LoVo (cell line): ENCODE data around the gene CCDC60.
"Not testable (repeated sequence)": the region's sequence is repeated elsewhere in the genome, so short reads cannot be mapped to it uniquely, and the experiment has no call there.

Experiments
- DNase-seq: peaks from one replicate; pipeline ENCODE4 v3.0.0-alpha.2; 2016; ENCODE audit warnings: low spot score

The CCDC60 gene

DNA sequence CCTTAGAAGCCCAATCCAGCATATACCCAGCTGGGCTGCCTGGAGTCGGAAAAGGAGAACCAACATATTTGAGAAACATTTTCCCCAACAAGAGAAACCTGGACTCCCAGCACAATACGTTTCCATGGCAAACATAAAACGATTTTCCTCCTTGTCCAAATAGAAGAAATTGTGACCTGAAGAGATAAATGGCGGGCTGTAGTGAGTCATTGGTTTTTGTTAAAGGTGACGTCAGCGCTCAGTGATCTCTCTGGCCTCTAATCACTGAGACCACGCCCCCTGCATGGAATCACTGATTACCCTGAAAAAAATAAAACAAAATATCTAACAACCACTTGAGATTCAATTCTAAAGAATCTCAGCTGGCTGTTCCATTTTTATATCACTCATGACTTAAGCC is 6.0 kb downstream of the CCDC60 start:
- no peak for DNase-seq

DNA sequence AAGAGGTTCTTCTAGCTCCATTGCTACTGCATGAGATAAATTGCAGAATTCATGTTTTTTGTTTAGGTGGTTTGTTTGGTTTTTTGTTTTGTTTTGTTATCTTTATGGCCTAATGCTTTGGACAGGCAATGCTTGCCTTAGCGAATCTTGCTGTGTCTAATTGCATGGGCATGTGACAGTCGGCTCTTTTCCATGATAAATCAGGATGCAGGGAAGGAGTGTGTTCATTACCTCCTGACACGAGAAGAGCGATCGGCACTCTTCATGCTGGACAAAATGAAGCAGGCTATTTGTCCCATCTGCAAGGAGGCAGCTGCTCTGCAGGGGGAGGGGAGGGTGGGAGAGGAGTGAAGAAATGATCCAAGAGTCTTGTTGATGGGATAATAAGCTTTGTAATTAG is 6.5 kb downstream of the CCDC60 start:
- no peak for DNase-seq

DNA sequence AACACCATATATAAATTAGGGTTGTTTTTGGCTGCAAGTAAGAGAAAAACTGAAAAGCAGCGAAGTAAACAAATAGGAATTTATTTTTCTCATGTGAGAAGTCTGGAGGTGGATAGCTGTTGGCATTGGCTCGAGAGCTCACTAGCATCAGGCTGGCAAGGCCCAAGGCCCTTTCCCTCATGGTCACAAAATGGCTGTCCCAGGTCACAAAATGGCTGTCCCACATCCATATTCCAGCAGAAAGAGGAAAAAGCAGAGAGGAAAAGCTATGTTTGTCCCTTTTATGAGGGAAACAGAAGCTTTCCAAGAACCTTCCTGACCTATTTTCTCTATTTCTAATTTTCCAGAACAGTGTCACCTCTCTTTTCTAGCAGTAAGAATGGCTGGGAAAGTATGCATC is 7.5 kb downstream of the CCDC60 start:
- no peak for DNase-seq

DNA sequence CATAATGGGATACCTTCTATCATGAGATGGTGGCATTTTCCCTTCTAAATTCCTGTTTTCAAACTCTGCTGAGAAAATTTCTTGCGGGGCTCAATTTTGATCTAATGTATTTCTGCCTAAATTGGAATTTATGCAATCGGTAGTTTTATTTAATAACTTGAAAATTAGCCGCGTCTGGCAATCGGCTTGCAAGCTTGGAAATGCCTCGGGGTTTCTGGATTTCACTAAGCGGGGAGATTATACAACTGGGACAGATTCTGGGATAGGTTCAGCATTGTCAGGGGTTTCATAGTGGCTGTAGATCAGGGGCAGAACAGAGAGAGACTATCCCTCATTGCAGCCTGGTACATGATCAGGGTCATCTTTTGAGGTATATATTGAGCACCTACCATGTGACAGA is 8.6 kb downstream of the CCDC60 start:
- no peak for DNase-seq

DNA sequence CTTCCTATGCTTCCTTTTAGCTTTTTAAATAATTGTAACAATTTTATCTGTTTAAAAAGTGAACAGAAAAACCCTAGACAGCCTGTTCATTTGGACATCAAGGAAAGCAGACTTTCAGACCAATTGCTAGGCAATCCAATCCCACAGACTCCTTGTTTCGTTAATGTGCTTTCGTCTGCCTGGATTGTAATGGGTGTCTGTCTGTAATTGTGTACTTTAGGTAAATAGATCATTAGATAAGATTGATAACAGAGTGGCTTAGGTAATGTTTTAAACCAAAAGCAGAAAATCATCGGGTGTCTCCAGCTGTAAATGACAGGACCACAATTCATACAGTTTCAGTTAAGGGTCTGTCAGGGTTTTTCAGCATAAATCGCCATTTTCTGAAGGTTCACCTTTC is 19.6 kb downstream of the CCDC60 start:
- DNase-seq, result no peak

DNA sequence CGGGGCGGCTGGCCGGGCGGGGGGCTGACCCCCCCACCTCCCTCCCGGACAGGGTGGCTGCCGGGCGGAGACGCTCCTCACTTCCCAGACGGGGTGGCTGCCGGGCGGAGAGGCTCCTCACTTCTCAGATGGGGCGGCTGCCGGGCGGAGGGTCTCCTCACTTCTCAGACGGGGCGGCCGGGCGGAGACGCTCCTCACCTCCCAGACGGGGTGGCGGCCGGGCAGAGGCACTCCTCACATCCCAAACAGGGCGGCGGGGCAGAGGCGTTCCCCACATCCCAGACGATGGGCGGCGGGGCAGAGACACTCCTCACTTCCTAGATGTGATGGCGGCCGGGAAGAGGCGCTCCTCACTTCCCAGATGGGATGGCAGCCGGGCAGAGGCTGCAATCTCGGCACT is 25.8 kb downstream of the CCDC60 start:
- DNase-seq, result not testable (repeated sequence)

DNA sequence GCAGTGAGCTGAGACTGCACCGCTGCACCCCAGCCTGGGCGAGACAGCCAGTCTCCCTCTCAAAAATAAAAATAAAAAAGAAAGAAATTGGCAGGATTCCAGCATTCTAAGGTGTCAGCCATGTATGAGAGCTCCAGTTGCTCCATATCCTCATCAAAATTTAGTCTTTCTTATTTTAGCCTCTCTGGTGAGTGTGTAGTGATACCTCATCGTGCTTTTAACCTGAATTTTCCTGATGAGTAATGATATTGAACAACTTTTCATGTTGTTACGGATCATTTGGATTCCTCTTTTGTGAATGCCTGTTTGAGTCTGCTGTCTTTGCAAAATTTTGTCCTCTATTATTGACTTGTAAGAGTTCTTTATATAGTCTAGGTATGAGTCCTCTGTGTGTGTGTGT is 28.5 kb downstream of the CCDC60 start:
- no peak for DNase-seq

DNA sequence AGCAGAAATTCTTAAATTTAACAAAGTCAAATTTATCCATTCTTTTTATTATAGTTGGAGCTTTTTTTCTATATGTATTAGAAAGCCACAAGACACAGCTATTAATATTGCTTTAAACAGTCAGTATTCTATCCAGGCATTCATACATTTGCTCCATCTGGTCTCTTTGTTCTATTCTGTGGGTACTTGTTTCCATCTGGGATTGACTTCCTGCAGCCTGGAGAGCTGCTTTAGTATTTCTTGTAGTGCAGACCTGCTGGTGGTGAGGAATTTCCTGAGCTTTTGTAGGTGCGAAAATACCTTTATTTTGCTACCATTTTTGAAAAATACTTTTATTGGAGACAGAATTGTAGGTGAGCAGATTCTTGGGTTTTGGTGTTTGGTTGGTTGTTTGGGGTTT is 29.0 kb downstream of the CCDC60 start:
- DNase-seq, result no peak

DNA sequence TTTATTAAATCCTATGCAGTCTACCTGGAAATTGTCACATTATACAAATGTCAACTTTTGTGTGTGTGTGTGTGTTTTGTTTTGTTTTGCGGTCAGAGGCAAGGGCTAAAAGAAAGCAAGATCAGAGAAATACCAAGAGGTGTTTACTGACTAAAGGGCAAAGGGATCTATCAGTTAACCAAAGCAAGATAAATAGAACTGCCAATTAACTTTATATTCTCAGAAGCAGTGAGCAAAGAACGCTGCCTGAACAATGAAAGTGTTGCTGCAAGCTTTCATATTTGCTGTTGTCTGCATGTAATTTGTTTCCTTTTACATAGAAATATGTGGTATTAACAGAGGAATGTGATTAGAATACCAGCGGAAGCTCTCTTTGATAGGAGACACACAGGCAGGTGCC is 30.9 kb downstream of the CCDC60 start:
- no peak for DNase-seq

DNA sequence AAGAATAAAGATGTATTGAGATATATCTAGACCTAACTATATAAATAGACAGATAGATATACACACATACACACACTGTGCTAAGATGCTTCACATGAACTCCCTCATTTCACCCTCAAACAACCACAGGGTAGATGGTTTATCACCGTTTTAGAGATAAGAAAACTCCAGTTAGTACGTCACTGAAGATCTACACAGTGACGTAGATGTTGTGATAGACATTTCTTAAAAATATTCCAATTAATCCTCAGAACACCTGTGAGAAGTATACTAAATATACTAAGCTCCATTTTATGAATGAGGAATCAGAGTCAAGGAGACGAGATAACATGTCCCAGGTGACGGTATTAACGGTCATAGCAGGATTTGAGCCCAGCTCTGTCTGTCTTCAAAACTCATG is 31.5 kb downstream of the CCDC60 start:
- DNase-seq, result no peak

DNA sequence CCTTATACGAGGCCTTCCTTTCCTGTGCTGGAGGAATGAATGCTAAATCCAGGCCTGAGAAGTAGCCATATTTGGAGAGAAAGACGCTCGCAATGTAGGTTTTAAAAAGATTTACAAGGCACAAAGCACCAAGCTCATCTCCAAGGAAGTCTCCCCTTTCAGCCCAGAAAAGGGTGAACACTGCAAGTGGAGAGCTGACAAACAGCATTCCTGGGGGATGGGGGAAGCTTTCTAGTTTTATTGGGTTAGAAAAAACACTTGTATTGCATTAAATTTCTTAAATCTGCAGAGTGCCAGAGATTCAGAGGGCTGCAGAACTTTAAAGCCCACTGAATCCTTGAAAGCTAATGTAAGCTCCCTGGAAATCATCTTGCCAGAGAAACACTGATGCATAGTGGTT is 34.6 kb downstream of the CCDC60 start:
- no peak for DNase-seq

DNA sequence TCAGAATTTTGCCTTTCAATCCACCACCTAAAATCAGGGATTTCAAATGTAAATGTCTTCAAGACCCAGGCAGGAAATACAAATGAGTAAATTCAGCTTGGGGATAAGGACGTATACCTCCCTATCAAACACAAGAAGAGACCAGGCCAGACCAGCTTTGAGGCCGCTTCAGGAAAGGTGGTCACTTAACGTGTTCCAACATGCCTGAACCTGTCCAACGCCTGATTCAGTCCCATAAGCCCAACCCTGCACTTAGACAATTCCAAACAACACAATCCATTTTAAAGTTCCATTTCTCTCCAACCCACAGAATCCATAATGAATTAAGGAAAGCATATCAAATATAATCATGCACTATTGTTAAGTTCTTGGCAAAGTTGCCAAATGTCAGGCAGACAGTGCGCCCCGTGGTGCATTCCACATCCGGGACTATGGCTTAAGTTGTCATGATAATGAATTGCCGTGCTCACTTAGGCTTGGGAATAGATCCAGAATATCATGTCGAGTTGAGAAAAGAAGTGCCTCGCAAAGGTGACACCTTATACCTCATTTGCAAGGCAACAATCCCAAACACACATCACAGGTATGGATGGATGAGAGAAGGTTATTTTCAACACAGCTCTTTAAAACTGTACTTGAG is 35.5 kb downstream of the CCDC60 start:
- DNase-seq, result no peak

DNA sequence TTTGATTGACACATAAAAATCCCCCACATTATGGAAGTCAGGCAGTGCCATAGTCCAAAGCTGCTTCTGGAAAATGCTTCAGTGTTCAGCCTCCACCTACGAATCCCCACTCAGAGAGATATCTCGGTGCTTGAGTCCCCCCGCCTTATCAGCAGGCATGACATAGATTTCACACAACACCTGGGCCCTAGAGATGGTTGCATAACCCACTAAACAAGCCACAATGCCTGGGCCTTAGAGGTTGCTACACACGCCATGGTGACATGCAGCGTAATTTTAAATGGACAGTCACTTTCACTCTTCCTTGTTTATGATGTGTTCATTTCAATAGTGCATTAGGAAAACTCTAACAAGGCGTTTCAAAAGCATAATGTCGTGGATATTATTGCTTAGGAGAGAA is 38.0 kb downstream of the CCDC60 start:
- no peak for DNase-seq

DNA sequence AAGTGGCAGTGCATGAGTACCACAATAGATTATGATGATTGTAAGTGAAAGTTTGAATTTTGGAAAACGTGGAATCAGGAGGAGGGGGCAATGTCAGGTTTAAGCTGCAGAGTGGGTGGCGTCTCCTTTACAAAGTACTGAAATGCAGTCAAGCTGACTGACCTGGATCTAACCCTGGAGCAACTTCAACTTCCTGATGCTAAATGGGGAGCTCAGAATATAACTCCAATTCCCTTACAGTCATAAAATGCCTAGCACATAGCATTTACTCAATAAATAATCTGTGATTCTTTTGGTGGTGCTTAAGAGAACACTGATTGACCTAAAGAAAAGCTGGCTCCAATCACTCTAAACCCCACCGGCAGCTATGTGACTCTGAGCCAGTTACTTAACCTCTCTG is 38.5 kb downstream of the CCDC60 start:
- no peak for DNase-seq

DNA sequence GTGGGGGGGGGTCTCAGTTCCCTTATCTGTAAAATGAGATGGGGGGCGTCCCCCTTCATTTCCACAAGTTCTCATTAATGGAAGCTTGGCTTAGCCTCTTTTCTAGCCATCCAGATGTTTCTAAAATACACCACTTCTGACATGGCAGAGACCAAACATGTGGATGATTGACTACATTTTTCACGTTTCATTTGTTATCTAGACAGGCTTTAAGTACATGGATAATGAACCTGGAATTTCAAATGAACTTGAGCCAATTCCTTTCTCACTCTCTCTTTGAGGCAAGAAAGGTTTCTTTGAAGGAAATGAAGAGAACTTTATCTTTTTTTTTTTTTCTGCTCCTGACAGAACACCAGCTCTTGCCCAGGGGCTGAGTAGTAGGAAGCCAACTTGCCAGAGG is 39.1 kb downstream of the CCDC60 start:
- DNase-seq, result no peak

DNA sequence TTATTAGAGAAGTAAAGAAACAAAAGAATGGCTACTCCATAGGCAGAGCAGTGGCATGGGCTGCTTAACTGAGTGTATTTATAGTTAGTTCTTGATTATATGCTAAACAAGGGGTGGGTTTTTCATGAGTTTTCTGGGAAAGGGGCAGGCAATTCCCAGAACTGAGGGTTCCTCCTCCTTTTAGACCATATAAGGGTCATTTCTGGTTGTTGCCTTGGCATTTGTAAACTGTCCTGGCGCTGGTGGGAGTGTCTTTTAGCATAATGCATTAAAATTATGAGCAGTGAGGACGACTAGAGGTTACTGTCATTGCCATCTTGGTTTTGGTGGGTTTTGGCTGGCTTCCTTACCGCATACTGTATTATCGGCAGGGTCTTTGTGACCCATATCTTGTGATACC is 40.1 kb downstream of the CCDC60 start:
- DNase-seq, result no peak

DNA sequence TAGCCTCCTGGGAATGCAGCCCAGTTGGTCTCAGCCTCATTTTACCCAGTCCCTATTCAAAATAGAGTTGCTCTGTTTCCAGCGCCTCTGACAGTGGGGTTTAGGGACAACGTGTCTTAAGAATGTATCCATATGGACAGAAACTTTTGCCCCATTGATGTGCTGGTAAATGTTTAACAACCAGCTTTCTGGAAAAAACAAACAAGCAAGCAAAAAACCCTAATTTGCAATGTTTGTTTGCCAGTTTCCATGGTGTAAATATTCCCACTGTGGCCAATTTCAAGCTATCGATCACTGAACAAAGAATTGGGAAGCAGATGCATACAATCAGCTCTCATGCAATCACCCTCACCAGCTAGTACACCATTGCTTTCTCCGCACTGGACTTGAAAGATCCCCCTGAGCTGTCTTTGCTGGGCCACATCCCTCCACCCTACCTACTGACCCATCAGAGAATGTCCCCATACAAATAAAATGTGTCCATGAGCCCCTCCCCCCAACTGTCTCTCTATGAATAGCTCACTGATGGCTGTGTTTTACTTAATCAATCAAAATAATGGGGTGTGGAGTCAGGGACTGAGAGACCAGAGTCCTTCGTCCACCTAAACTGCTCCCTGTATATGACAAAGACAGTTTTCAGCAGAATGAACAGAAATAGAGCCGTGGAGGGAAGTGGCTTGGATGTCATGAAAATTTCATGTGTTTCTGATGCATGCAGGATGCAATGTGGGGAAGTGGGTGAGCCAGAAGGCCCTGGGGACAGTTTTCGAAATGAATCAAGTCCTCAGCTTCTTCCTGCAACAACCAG is 40.8 kb downstream of the CCDC60 start:
- no peak for DNase-seq

DNA sequence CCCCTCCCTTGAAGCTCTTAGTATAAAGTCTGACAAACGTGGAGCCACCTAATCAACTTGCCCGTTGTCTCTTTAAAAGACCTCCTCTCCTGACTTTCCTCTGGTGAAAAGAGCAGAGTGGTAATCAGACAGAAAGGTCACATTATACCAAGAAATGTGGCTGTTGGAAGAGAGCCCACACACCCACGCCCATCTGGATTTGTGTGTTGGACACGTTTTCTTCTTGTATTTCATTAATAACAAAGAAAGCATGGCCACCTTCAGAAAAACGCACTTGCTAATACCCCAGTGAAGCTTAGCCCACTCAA is 41.3 kb downstream of the CCDC60 start:
- no peak for DNase-seq

DNA sequence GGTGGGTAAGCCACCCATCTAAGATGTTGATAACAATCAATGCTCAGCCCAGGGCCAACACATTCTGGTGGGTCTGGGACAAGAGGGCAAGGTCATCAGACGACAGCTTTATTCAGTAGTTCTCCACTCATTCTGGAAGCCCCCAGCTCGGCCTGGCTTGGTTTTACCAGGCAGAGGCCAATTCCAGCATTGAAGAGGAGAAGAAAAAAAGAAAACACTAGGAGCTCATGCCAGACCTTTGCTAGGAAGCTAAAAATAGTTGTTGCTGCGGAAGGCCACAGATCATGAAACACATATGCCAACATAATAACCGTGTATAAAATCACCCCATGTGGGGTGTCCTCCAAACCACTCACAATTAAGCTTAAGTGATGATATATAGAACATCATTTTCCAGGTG is 44.4 kb downstream of the CCDC60 start:
- DNase-seq, result no peak

DNA sequence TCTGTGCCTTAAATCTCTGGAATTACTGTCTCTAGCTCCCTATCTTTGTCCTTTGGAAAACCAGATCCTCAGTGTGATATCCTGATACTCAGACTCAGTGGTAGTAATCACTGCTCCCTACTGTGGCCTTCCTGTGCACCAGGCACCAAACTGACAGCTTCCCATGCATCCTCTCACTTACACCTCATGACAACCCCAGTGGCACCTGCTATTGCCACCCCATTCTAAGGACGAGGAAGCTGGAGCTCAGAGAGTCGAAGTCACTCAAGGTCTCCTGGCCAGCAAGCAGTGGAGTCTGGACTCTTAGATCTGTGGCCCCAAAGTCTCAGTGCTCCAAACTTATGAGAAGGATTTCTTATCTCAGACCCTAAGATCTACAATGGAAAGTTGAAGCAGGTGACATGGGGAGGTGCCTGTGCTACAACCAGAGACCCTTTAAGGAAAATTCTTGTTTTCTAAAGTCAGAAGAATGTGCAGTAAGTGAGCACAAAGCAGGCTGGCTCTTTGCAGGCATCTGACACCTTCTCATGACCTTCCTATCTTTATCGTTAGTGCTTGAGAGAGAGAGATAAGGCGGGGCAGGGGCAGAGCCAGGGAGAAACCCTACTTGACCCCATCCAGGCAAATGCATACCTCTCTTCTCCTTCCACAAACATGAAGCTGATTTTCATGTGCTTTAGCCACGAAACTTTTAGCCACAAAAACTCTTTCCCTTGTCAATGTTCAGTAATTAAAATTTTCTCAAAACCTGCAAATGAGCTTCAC is 47.1 kb downstream of the CCDC60 start:
- DNase-seq, result no peak

DNA sequence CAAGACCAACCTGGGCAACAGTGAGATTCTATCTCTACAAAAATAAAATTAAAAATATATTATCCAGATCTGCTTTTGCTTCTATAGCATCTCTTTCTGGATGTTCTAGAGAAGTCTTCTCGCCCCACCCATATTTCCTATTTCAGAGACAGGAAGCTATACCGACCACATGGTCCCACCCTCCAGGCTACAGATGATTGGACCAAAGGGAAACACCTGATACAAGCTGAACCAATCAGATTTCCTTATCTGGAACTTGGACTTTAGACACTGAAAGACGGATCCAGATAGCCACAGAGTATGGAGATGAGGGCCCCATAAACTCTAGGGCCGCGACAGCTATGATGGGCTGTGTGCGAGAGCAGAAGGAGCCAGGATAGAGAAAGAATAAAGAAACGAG is 48.7 kb downstream of the CCDC60 start:
- no peak for DNase-seq

DNA sequence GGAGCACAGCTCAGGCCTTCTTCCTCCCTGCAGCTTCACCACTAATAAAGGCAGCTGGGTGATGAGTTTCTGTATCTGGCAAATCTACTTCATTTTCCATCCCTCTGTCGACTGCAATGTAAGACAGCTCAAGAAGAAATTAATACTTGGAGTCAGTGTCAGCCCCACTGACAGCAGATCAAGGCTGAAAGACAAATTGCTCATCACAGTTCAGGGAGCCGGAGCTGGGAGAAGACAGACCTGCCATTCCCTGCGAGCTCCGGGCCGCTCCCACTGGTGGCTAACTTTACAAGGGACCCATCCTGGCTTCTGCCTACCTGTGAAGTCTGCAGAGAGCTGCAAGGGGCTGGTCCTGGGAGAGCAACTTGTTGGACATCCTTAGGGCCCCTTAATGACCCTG is 49.8 kb downstream of the CCDC60 start:
- no peak for DNase-seq

DNA sequence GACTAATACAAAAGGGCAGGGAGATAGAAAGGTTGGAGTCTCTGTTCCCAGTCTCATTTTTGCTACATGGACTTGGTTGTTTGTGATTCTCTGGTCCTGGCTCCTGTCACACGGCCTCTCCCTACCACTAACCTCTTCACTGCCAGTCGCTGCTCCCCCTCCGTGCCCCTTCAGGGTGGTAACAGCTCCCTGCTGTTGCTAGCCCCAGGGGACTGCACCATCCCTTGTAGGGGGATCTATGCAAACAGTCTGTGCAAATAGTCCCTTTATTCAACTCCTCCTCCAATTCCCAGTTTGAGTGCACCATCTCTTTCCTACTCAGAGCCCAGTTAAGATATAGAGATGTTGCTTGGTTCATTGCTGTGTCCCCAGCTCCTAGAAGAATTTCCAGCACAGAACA is 51.1 kb downstream of the CCDC60 start:
- no peak for DNase-seq

DNA sequence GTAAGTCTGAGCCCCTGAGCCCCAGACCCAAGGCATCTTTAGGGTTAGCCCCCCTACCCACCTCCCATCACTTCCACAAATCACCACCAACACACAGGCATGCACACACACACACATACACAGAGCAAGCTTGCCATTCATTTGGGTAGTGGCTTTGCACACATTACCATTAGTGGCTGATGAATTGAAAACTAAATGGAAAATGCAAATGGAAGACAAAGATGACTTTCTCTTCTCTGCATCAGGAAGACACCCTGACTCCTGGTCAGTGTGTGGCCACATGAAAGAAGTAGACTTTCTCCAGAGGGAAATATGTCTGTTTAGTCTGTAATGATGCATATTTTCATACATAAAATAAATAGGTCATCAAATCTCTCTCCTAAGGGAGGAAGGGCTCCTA is 55.2 kb downstream of the CCDC60 start:
- no peak for DNase-seq
